ENCODE results near the gene ARFGAP1.
A peak's percentile ranks its signal among the peaks of the same experiment; 100 is the strongest.

Gene ARFGAP1

GRCh38 chr20:63277466-63278272 is 5.1 kb downstream of the ARFGAP1 start:
- DNase-seq (ENCODE audit: low spot score) (no peak), FAIRE-seq (peak; percentile 79)

- FAIRE-seq (no peak), DNase-seq (ENCODE audit: low spot score) (no peak)
These were observed 6.0 kb downstream of the ARFGAP1 start for GRCh38 chr20:63278661-63279060.

- DNase-seq (ENCODE audit: low spot score): no peak
- no peak for FAIRE-seq
These were observed 7.3 kb downstream of the ARFGAP1 start for GRCh38 chr20:63279931-63280330.

- no peak for FAIRE-seq
These were observed 7.8 kb downstream of the ARFGAP1 start for GRCh38 chr20:63280371-63280770.

DNA sequence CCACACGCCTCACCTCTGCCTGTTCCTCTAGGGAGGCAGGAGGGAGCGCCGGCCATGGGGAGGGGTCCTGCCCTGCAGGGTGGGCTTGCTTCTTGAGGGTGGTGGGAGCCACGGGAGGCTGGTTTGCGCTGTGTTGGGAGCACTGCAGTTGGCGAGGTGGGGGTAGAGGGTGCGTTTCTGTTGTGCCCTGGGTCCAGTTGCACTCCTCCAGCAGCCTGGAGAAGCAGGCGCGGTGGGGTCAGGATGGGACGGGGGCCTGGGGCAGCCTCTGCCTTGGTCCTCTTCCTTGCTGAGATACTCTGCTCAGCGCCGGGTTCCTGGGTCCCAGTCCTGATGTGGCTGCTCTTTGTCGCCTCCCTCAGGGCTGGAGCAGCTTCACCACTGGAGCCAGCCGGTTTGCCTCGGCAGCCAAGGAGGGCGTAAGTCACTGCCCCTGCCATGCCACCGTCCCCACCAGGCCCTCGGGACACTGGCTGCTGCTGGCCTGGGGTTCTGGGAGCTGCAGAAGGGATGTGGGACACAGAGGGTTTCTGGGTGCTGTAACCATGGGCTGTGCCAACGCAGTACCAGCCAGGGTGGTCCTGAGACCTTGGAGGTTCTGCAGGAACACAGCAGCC is 8.4 kb downstream of the ARFGAP1 start:
- FAIRE-seq (peak; percentile 52), DNase-seq (ENCODE audit: low spot score) (no peak)

More at GRCh38 chr20:63280371-63280770, 7.8 kb downstream of the ARFGAP1 start:
- DNase-seq (ENCODE audit: low spot score): no peak

GRCh38 chr20:63281742-63282665 is 9.4 kb downstream of the ARFGAP1 start:
- DNase-seq (ENCODE audit: low spot score): no peak
- peak; percentile 83 for FAIRE-seq

- FAIRE-seq (peak; percentile 66), DNase-seq (ENCODE audit: low spot score) (no peak)
These were observed 10.3 kb downstream of the ARFGAP1 start for GRCh38 chr20:63282946-63283345.

GRCh38 chr20:63283397-63284082 is 10.9 kb downstream of the ARFGAP1 start:
- peak; percentile 90 for FAIRE-seq
- no peak for DNase-seq (ENCODE audit: low spot score)

DNA sequence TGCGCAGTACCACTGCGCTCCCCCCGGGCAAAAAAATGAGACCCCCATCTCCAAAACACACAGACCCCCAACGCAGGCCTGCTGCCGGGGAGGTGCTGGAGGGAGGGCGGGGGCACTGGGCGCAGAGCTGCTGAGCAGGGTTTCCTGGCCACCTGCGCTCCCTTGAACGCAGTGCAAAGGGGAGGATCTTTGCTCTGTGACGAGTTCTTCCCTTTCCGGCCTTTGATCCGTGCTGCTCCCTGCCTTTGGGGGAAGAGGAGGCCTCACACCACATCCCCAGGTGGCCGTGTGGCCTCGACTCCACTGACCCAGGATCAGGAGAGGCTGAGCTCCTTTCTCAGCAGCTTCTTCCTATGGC is 11.4 kb downstream of the ARFGAP1 start:
- DNase-seq (ENCODE audit: low spot score): no peak
- FAIRE-seq: peak; percentile 46

GRCh38 chr20:63284544-63284949 is 11.9 kb downstream of the ARFGAP1 start:
- FAIRE-seq: no peak
- no peak for DNase-seq (ENCODE audit: low spot score)

DNA sequence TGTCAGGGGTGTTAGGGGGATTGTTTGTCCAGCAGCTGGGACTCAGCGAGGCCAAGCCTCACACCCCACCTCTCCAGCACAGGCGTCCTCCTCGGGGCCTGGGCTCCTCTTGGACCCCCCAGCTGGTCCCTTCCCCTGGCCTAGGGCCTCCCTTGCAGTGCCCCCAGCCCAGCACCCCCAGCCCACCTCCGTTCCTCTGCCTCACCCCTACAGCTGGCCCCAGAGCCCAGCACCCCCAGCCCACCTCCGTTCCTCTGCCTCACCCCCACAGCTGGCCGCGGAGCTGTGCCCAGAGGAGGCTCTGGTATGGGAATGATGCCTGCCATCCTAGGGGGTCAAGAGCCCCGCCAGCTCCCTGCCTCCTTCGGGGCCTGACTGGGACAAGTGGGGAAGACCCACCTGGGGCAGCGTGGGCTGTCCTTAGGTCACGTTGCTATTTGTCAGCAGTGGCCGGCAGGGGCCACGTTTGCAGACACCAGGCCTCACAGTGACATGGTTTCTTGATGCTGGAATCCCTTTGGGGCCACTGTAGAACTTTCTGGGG is 12.4 kb downstream of the ARFGAP1 start:
- FAIRE-seq (no peak), DNase-seq (ENCODE audit: low spot score) (no peak)

DNA sequence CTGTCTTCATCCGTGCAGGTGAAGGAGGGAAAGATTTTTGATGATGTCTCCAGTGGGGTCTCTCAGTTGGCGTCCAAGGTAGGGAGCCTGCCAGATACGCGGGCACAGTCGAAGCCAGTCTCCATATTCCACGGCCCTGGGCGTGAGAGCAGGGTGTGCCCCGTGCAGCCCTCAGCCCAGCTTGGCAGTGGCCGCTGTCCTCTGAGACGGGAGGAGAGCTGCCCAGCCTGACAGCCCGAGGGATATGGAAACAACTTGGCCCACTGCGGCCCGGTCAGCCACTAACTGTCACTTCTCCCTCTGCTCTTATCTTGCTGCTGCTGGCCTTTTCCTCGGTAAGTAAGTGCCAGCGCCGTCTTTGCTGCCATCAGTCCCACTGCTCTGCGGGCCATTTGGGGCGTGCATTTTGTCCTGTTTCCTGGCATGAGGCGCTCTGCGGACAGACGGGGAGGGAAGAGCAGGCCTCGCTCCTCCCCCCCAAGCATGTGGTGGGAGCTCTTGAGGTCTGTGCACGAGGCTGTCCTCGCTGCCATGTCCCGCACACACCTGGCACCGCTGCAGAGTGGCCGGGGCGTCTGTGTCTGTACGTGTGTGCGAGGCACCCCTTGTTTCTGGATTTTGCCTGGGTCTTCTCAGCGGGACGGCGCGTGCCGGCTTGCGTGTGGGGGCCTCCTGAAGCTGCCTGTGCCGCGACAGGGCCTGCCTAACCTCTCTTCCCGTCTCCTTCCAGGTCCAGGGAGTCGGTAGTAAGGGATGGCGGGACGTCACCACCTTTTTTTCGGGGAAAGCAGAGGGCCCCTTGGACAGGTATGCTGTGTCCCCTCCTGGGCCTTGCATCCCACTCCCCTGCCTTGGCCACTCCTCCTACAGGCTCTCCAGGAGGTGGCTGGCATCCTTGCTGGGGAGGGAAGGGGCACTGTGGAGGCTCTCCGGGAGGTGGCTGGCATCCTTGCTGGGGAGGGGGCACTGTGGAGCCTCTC is 13.3 kb downstream of the ARFGAP1 start:
- no peak for DNase-seq (ENCODE audit: low spot score)

GRCh38 chr20:63286781-63287696 is 14.4 kb downstream of the ARFGAP1 start:
- DNase-seq (ENCODE audit: low spot score) (no peak), FAIRE-seq (no peak)

More for the DNA sequence above, 13.3 kb downstream of the ARFGAP1 start:
- FAIRE-seq: no peak

- no peak for DNase-seq (ENCODE audit: low spot score)
- FAIRE-seq: peak; percentile 63
These were observed 15.3 kb downstream of the ARFGAP1 start for GRCh38 chr20:63287697-63288580.

DNA sequence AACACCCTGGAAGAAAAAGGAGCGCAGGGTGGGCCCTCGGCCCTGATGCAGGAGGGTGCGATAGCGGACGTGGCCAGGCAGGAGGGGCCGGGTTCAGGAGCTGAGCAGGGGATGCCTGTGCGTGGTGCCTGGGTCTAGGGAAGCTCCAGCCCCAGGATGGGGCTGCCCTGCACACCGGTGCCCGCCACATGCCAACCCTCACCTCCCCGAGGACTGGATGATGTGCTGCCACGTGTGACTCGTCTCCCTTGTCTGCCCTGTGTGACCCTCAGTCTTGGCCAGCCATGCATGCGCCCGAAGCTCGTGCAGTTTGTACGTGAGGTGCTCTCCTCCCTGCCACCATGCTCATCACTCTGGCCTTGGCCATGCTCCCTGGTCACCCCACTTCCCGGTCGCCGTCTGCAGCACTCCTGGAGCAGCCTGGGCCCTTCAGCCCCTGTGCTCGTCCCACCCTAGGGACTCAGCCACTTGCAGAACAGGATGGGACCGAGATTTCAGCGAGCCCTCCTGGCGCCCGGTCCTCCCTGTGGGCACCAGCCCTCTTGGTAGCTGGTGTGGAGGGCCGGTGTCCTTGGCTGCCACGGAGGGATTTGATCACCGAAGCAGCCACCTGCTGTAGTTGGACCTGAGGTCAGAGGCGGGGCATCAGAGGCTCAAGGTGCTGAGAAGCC is 16.1 kb downstream of the ARFGAP1 start:
- FAIRE-seq (peak; percentile 46), DNase-seq (ENCODE audit: low spot score) (no peak)

DNA sequence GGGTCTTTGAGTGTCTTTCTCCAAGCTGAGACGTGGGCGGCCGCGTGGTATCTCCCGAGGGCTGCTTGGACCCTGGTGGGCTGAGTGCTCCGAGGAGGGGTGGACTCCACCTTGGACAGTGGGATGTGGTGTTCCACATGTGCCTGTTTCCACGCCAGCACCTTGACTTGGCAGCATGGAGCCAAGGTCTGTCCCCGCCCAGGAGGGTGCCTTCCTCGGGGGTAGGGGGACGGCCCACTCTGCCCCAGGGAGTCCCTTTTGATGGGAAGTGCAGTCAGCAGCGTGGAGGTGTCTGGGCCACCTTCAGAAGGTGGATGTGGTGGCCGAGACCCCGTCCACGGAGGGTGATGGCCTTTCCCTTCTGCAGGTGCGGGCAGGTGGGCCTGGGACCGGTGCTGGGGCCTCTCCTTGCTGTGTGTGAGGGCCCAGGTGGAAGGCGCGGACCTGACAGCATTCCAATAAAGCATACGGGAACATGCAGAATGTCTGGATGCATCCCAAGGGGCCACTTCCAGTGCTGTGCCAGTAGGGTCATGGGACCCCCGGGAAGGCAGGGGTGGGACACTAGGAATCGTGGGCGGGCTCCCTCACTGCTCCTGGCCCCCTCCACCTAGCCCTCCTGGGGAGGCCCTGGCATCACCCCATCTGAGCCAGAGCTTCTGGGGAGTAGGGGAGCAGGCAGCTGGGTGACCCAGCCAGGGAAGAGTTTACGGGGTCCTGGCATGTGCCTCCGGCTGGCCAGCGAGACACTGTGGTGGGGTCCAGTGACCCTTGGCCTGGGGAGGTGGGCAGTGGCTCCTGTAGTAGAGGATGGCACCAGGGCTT is 16.9 kb downstream of the ARFGAP1 start:
- FAIRE-seq (peak; percentile 23), DNase-seq (ENCODE audit: low spot score) (no peak)

Measured in urothelium cell line (cell line).